Esophagus muscularis mucosa (tissue), 3 donors: ENCODE measurements around the gene TACC2.

Source experiments
- CTCF ChIP-seq, 3 experiments: fragments of 200-600 bp in 2 of 3; fragments of 450-650 bp in 1 of 3; sonication (generic) in 2 of 3; IDR thresholded peaks; one replicate each; pipeline ENCODE4 v1.5.1; 2017 to 2019; ENCODE audit warnings: antibody characterized with exemption in 3 of 3, mild to moderate bottlenecking in 2 of 3, moderate library complexity in 1 of 3
- POLR2A ChIP-seq: fragments of 450-650 bp; IDR thresholded peaks from one replicate; pipeline ENCODE4 v1.6.1; 2017; ENCODE audit warnings: antibody characterized with exemption, moderate library complexity, mild to moderate bottlenecking, low read depth
- POLR2AphosphoS5 ChIP-seq, 2 donors: sonication (generic); formaldehyde crosslinking; IDR thresholded peaks; one replicate each; pipeline ENCODE4 v1.6.1; 2017; ENCODE audit warnings: antibody characterized with exemption in 2 of 2

GRCh38 chr10:122237331-122237990 is 248.5 kb downstream of the TACC2 start:
- TF ChIP-seq CTCF (IDR thresholded peaks at IDR 0.05), result no peak
- TF ChIP-seq POLR2A, result no peak
- TF ChIP-seq POLR2AphosphoS5 (IDR thresholded peaks at IDR 0.05), result no peak
